ENCODE data around the gene IL19.

GRCh38 chr1:206745301-206745700 lies 25.3 kb upstream of the IL19 start:
- TF ChIP-seq POLR2AphosphoS5 (IDR thresholded peaks at IDR 0.05; ENCODE audit: low read depth, low read length) (no peak), ZBTB21 (CRISPR knock-in tag; IDR thresholded peaks at IDR 0.05) (no peak), REST (IDR thresholded peaks at IDR 0.05; ENCODE audit: borderline replicate concordance in 1 of 2, low read depth in 1 of 2, low read length in 2 of 2) (no peak), SMC3 (IDR thresholded peaks at IDR 0.05; ENCODE audit: low read length) (no peak), ZNF589 (CRISPR knock-in tag; conservative IDR thresholded peaks at IDR 0.05) (no peak), FOXK2 (IDR thresholded peaks at IDR 0.05) (no peak), TBP (CRISPR knock-in tag; IDR thresholded peaks at IDR 0.05) (no peak), TAF1 (CRISPR knock-in tag; IDR thresholded peaks at IDR 0.05) (no peak), MXD1 (CRISPR knock-in tag; IDR thresholded peaks at IDR 0.05) (no peak), KLF13 (CRISPR knock-in tag; IDR thresholded peaks at IDR 0.05) (no peak), GLI4 (CRISPR knock-in tag; IDR thresholded peaks at IDR 0.05; ENCODE audit: borderline replicate concordance) (no peak), NR2C2 (CRISPR knock-in tag; IDR thresholded peaks at IDR 0.05; ENCODE audit: borderline replicate concordance) (no peak)
- TF ChIP-seq, protein P1, sequence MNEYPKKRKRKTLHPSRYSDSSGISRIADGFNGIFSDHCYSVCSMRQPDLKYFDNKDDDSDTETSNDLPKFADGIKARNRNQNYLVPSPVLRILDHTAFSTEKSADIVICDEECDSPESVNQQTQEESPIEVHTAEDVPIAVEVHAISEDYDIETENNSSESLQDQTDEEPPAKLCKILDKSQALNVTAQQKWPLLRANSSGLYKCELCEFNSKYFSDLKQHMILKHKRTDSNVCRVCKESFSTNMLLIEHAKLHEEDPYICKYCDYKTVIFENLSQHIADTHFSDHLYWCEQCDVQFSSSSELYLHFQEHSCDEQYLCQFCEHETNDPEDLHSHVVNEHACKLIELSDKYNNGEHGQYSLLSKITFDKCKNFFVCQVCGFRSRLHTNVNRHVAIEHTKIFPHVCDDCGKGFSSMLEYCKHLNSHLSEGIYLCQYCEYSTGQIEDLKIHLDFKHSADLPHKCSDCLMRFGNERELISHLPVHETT (CRISPR knock-in tag; conservative IDR thresholded peaks at IDR 0.05): no peak
- TF ChIP-seq, protein P2, sequence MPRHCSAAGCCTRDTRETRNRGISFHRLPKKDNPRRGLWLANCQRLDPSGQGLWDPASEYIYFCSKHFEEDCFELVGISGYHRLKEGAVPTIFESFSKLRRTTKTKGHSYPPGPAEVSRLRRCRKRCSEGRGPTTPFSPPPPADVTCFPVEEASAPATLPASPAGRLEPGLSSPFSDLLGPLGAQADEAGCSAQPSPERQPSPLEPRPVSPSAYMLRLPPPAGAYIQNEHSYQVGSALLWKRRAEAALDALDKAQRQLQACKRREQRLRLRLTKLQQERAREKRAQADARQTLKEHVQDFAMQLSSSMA (CRISPR knock-in tag; IDR thresholded peaks at IDR 0.05): no peak
